ENCODE data around the gene SKP2.

The SKP2 gene

GRCh38 chr5:36205329-36205728 is 53.4 kb downstream of the SKP2 start:
- DNase-seq = no peak

- no peak for DNase-seq
These were observed 55.0 kb downstream of the SKP2 start for GRCh38 chr5:36206913-36207312.

GRCh38 chr5:36208786-36209185 is 56.9 kb downstream of the SKP2 start:
- no peak for DNase-seq

DNA sequence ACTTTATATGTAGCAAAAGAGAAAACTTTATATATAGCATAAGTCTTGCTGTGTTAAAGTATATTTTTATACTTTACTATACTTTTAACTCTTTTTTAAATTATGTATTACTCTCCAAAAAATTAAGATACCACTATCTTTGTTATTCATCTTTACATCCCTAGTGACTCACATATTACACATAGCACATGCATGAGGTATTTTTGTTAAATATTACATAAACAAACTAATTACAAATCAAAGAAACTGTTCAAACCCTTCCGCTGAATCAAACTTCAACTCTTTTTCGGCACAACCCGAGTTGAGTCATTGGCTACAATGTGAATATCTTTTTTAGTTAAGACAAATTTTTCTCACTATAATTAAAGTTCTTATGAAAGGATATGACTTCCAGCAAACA is 57.8 kb downstream of the SKP2 start:
- DNase-seq = no peak

- DNase-seq = no peak
These were observed 62.5 kb downstream of the SKP2 start for GRCh38 chr5:36214436-36214835.

DNA sequence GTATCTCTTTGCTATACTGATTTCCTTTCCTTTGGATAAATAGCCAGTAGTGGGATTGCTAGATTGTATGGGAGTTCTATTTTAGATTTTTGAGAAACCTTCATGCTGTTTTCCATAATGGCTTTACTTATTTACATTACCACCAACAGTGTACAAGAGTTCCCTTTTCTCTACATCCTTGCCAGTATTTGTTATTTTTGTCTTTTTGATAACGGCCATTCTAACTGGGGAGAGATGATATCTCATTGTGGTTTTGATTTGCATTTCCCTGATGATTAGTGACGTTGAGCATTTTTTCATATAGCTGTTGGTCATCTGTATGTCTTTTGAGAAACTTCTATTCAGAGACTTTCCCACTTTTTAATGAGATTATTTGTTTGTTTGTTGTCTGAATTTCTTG is 64.0 kb downstream of the SKP2 start:
- no peak for DNase-seq

DNA sequence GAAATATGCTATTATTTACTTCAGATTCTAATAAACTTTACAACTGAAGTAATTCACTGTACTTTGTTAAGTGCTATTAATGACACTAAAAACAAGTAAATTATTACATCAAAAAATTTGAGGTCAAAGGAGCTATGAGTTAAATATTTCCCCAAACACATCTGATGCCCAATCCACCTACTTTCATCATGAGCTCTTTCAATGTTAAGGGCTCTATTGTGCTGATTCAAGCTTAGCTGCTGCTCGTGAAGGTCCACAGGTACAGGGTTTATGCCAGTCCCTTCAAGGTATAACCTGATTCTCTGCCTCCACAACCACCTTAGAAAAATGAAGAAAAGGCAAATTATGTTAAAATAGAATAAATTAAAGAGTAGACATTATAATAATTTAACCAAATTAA is 65.7 kb downstream of the SKP2 start:
- DNase-seq = no peak

DNA sequence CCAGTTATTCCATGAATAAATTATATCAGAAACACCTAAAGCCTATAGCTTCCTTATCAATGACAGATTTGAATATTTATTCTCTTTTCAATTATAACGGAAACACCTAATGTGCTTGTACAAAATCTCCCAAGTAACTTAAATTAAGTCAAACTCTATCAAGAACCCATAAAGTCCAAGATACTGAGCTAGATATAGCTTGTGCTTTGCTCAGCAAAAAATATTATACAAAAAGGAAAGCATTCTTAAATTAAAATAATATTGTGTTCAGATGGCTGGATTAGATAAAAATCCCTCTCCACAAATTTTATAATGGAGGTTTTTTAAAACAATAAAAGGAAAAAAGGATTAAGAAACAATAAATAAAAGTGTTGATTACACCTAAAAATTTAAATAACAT is 66.1 kb downstream of the SKP2 start:
- DNase-seq = no peak

GRCh38 chr5:36222620-36223019 is 70.7 kb downstream of the SKP2 start:
- DNase-seq = no peak

DNA sequence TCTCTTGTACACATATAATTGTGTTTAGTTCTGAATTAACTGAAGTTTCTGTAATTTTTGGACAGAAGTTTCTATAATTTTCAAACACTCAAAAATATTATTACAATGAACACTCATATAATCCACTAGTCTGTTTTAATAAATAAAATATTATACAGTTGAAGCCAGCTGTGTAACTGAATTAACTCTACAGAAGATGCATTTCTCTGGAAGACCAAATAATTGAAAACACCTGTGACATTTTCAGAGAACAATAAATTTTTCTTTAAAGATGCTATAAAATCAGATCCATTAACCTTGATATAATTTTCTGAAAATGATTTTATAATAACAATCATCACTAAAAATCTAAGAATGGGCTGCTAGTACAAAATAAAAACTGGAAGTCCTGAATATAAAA is 75.1 kb downstream of the SKP2 start:
- DNase-seq = no peak

- DNase-seq = no peak
These were observed 76.6 kb downstream of the SKP2 start for GRCh38 chr5:36228505-36228904.

- DNase-seq = no peak
These were observed 78.4 kb downstream of the SKP2 start for GRCh38 chr5:36230151-36230790.

GRCh38 chr5:36232533-36232932 is 80.6 kb downstream of the SKP2 start:
- no peak for DNase-seq

Data from SHP77 treated with DMSO at 0.1 percent for 48 hours (cell line).